ENCODE results near the gene GPANK1.

GPANK1 gene

GRCh38 chr6:31661262-31662123, 3.3 kb downstream of the GPANK1 start:
- no peak for DNase-seq

GRCh38 chr6:31660381-31661261, 4.2 kb downstream of the GPANK1 start, which contains the start of gene C6orf47:
C6orf47 (minus strand) TSS chr6:31660778; CDS start chr6:31659947, 831 bp downstream.
- peak; percentile 88 for DNase-seq

GRCh38 chr6:31659649-31660380, 5.0 kb downstream of the GPANK1 start:
- peak; percentile 75 for DNase-seq

- DNase-seq: no peak
Observed at GRCh38 chr6:31658983-31659648, 5.7 kb downstream of the GPANK1 start.

GRCh38 chr6:31658158-31658688, 6.6 kb downstream of the GPANK1 start:
- DNase-seq: no peak

- DNase-seq: no peak
Observed at GRCh38 chr6:31657406-31658157, 7.2 kb downstream of the GPANK1 start.

GRCh38 chr6:31655349-31656237, 9.2 kb downstream of the GPANK1 start, which contains the start of gene APOM:
APOM (plus strand) TSS chr6:31655894; CDS start chr6:31655967, 73 bp downstream.
- no peak for DNase-seq

GRCh38 chr6:31654574-31655348, 10.0 kb downstream of the GPANK1 start:
- DNase-seq: no peak

- DNase-seq: no peak
Observed at GRCh38 chr6:31652925-31653724, 11.7 kb downstream of the GPANK1 start.

GRCh38 chr6:31651602-31652191, 13.1 kb downstream of the GPANK1 start:
- no peak for DNase-seq

GRCh38 chr6:31645325-31645724, 19.5 kb downstream of the GPANK1 start:
- no peak for DNase-seq

- no peak for DNase-seq
Observed at GRCh38 chr6:31643818-31644454, 20.9 kb downstream of the GPANK1 start.

- DNase-seq: no peak
Observed at GRCh38 chr6:31642798-31643570, 21.8 kb downstream of the GPANK1 start.

GRCh38 chr6:31641370-31641769, 23.4 kb downstream of the GPANK1 start:
- DNase-seq: no peak

GRCh38 chr6:31640612-31641011, 24.2 kb downstream of the GPANK1 start:
- no peak for DNase-seq

- DNase-seq: no peak
Observed at GRCh38 chr6:31639449-31639861, 25.3 kb downstream of the GPANK1 start.

GRCh38 chr6:31639043-31639442, 25.8 kb downstream of the GPANK1 start:
- no peak for DNase-seq
